Measurements from ENCODE around the gene PEX6. TPM values are rescaled to one million over a fixed set of nuclear protein-coding genes. Genes with fewer than 3 reads are reported as not detected.

PEX6 gene
- total RNA-seq, 2 experiments from 2014 or later: 12.8 to 13.6 TPM

- peaks cover 27% of the 10 kb centered on the region for H3K36me3 Mint-ChIP-seq (ENCODE audit: low read depth)
- DNase-seq (peak in 5 of 14 experiments; percentile 6 to 45 (median 35)), ATAC-seq (ENCODE audit: poor library complexity) (no peak)
- H3K4me1 Mint-ChIP-seq (ENCODE audit: low read depth): peaks cover 59% of the 10 kb centered on the region
- H3K4me1 ChIP-seq (ENCODE audit: insufficient read depth, low read length): peaks cover 48% of the 10 kb centered on the region
- H3K4me3 Mint-ChIP-seq: peak overlapping the region; percentile 93
- peak overlapping the region in 1 of 2 donors; percentile 71 for H3K27ac ChIP-seq (ENCODE audit: low read depth in 1 of 2, low read length in 2 of 2)
- H3K9me3 Mint-ChIP-seq: no peaks in the 10 kb centered on the region
- no peak for TF ChIP-seq CTCF (IDR thresholded peaks at IDR 0.05)
- ChIA-PET CTCF (no interaction called here), POLR2A (interaction anchor here (1.1 to 2.4 kb wide), 22 partner anchors 9 to 421 kb away, joined by 3 to 91 read pairs (median 6); partner anchors contain the start of genes BICRAL, CNPY3, CUL7 and KLC4)
- no peaks in the 10 kb centered on the region for H3K27me3 Mint-ChIP-seq
- intact Hi-C loops (cut with DNase I, micrococcal nuclease): loop anchor here (1.0 to 2.0 kb wide), 3 partner anchors 28 to 74 kb away; partner anchors contain the start of genes KLC4 (in 1 of the 2), KLHDC3 (in 1 of the 2), MEA1 (in 1 of the 2) and MRPL2 (in 1 of the 2)
- H3K36me3 ChIP-seq (ENCODE audit: insufficient read depth, low read length): peaks cover 25% of the 10 kb centered on the region
- H3K27me3 ChIP-seq (ENCODE audit: control insufficient read depth in 1 of 2, insufficient read depth in 2 of 2, low read length in 2 of 2): no peaks in the 10 kb centered on the region
- H3K27ac Mint-ChIP-seq: peak overlapping the region; percentile 81
- peak overlapping the region; percentile 81 for H3K4me3 ChIP-seq (ENCODE audit: low read length)
- H3K9me3 ChIP-seq (ENCODE audit: control insufficient read depth in 1 of 2, insufficient read depth in 1 of 2, low read length in 2 of 2): no peaks in the 10 kb centered on the region
These were observed 6.0 kb upstream of the PEX6 start for GRCh38 chr6:42984924-42985475.

- H3K27me3 Mint-ChIP-seq: no peaks in the 10 kb centered on the region
- H3K36me3 Mint-ChIP-seq (ENCODE audit: low read depth): peaks cover 23% of the 10 kb centered on the region
- intact Hi-C loops (cut with DNase I, micrococcal nuclease): loop anchor here (1.0 to 2.0 kb wide), 3 partner anchors 29 to 75 kb away; partner anchors contain the start of genes KLC4 (in 1 of the 2), KLHDC3 (in 1 of the 2), MEA1 (in 1 of the 2) and MRPL2 (in 1 of the 2)
- peaks cover 56% of the 10 kb centered on the region for H3K4me1 ChIP-seq (ENCODE audit: insufficient read depth, low read length)
- CTCF ChIA-PET: interaction anchor here (0.7 to 1.1 kb wide), 3 partner anchors 8 to 83 kb away, joined by 3 to 4 read pairs (median 3); partner anchors contain the start of gene KLHDC3
- no peaks in the 10 kb centered on the region for H3K9me3 ChIP-seq (ENCODE audit: control insufficient read depth in 1 of 2, insufficient read depth in 1 of 2, low read length in 2 of 2)
- no peaks in the 10 kb centered on the region for H3K27me3 ChIP-seq (ENCODE audit: control insufficient read depth in 1 of 2, insufficient read depth in 2 of 2, low read length in 2 of 2)
- POLR2A ChIA-PET: interaction anchor here (0.6 to 2.4 kb wide), 36 partner anchors 9 to 1403 kb away, joined by 3 to 91 read pairs (median 6); partner anchors contain the start of genes BICRAL, CDC5L, CNPY3 and CUL7
- H3K27ac ChIP-seq (ENCODE audit: low read depth in 1 of 2, low read length in 2 of 2): peak within 1 kb of the TSS; percentile 73 to 77
- DNase-seq (peak; percentile 93 to 99 (median 96)), ATAC-seq (ENCODE audit: poor library complexity) (peak; percentile 90)
- H3K4me3 Mint-ChIP-seq: peak within 1 kb of the TSS; percentile 93
- H3K27ac Mint-ChIP-seq: peak within 1 kb of the TSS; percentile 96
- H3K36me3 ChIP-seq (ENCODE audit: insufficient read depth, low read length): peaks cover 18% of the 10 kb centered on the region
- peak within 1 kb of the TSS; percentile 81 for H3K4me3 ChIP-seq (ENCODE audit: low read length)
- peaks cover 67% of the 10 kb centered on the region for H3K4me1 Mint-ChIP-seq (ENCODE audit: low read depth)
- no peaks in the 10 kb centered on the region for H3K9me3 Mint-ChIP-seq
- no peak for TF ChIP-seq CTCF (IDR thresholded peaks at IDR 0.05)
These were observed 5.3 kb upstream of the PEX6 start, which contains the start of gene PPP2R5D for GRCh38 chr6:42984001-42984923. Gene PPP2R5D (plus strand): TSS chr6:42984570. CDS start chr6:42984678, 108 bp downstream.

GRCh38 chr6:42981836-42982235 is 2.9 kb upstream of the PEX6 start:
- no peaks in the 10 kb centered on the region for H3K9me3 ChIP-seq (ENCODE audit: control insufficient read depth in 1 of 2, insufficient read depth in 1 of 2, low read length in 2 of 2)
- H3K36me3 Mint-ChIP-seq (ENCODE audit: low read depth): peaks cover 18% of the 10 kb centered on the region
- H3K4me3 Mint-ChIP-seq: peak overlapping the region; percentile 59
- H3K27ac ChIP-seq (ENCODE audit: low read depth in 1 of 2, low read length in 2 of 2): no peak overlapping the region
- ChIA-PET CTCF (no interaction called here), POLR2A (no interaction called here)
- DNase-seq: no peak
- H3K4me1 Mint-ChIP-seq (ENCODE audit: low read depth): peaks cover 64% of the 10 kb centered on the region
- intact Hi-C loops (cut with DNase I, micrococcal nuclease): no loop called here
- H3K27me3 ChIP-seq (ENCODE audit: control insufficient read depth in 1 of 2, insufficient read depth in 2 of 2, low read length in 2 of 2): no peaks in the 10 kb centered on the region
- no peak for ATAC-seq (ENCODE audit: poor library complexity)
- no peaks in the 10 kb centered on the region for H3K27me3 Mint-ChIP-seq
- no peak overlapping the region for H3K4me3 ChIP-seq (ENCODE audit: low read length)
- H3K36me3 ChIP-seq (ENCODE audit: insufficient read depth, low read length): peaks cover 2% of the 10 kb centered on the region
- peak overlapping the region; percentile 77 for H3K27ac Mint-ChIP-seq
- TF ChIP-seq CTCF (IDR thresholded peaks at IDR 0.05): no peak
- no peaks in the 10 kb centered on the region for H3K9me3 Mint-ChIP-seq
- H3K4me1 ChIP-seq (ENCODE audit: insufficient read depth, low read length): peaks cover 60% of the 10 kb centered on the region
